SK-N-SH treated with all-trans-retinoic acid at 6 μM for 48 hours (cell line): ENCODE results near the gene CBY3.
A peak's percentile ranks its signal among the peaks of the same experiment; 100 is the strongest.

Experiments
- ARNTL ChIP-seq: fragments of 450-650 bp; formaldehyde crosslinking; IDR thresholded peaks from 2 replicates; pipeline ENCODE4 v1.5.0; 2020; ENCODE audit warnings: low read depth, mild to moderate bottlenecking, moderate library complexity, borderline replicate concordance
- CSDC2 ChIP-seq: fragments of 250-450 bp; sonication (Bioruptor Pico); IDR thresholded peaks from 2 replicates; pipeline ENCODE4 v1.5.0; 2020; ENCODE audit warnings: mild to moderate bottlenecking, moderate library complexity
- CSRNP3 ChIP-seq: fragments of 250-450 bp; sonication (Bioruptor Pico); IDR thresholded peaks from 2 replicates; pipeline ENCODE4 v1.5.1; 2021; ENCODE audit warnings: mild to moderate bottlenecking, moderate library complexity
- ESRRG ChIP-seq: fragments of 250-450 bp; sonication (Bioruptor Pico); IDR thresholded peaks from 2 replicates; pipeline ENCODE4 v1.6.1; 2021; ENCODE audit warnings: mild to moderate bottlenecking
- OSR1 ChIP-seq: fragments of 250-450 bp; sonication (Bioruptor Pico); IDR thresholded peaks from 2 replicates; pipeline ENCODE4 v1.8.0; 2022; ENCODE audit warnings: moderate library complexity, mild to moderate bottlenecking, inconsistent platforms
- PATZ1 ChIP-seq: fragments of 250-450 bp; sonication (Bioruptor Pico); IDR thresholded peaks from 2 replicates; pipeline ENCODE4 v1.8.0; 2020; ENCODE audit warnings: mild to moderate bottlenecking, moderate library complexity, borderline replicate concordance
- POU6F1 ChIP-seq: fragments of 250-450 bp; sonication (Bioruptor Pico); IDR thresholded peaks from 2 replicates; pipeline ENCODE4 v1.8.0; 2021; ENCODE audit warnings: low read depth, mild to moderate bottlenecking, moderate library complexity, borderline replicate concordance
- PPARA ChIP-seq: fragments of 250-450 bp; sonication (Bioruptor Pico); IDR thresholded peaks from 2 replicates; pipeline ENCODE4 v1.5.0; 2020; ENCODE audit warnings: mild to moderate bottlenecking, borderline replicate concordance
- RARB ChIP-seq: fragments of 250-450 bp; sonication (Bioruptor Pico); IDR thresholded peaks from 2 replicates; pipeline ENCODE4 v1.8.0; 2021; ENCODE audit warnings: mild to moderate bottlenecking, moderate library complexity
- TSHZ2 ChIP-seq: fragments of 250-450 bp; sonication (Bioruptor Pico); IDR thresholded peaks from 2 replicates; pipeline ENCODE4 v1.5.0; 2020; ENCODE audit warnings: mild to moderate bottlenecking, moderate library complexity
- ZFP3 ChIP-seq: fragments of 250-450 bp; sonication (Bioruptor Pico); IDR thresholded peaks from 2 replicates; pipeline ENCODE4 v1.5.0; 2020; ENCODE audit warnings: mild to moderate bottlenecking, moderate library complexity
- ZFP30 ChIP-seq: fragments of 450-650 bp; formaldehyde crosslinking; IDR thresholded peaks from 2 replicates; pipeline ENCODE4 v1.5.0; 2022; ENCODE audit warnings: mild to moderate bottlenecking, moderate library complexity
- ZNF565 ChIP-seq: fragments of 450-650 bp; formaldehyde crosslinking; conservative IDR thresholded peaks from 2 replicates; pipeline ENCODE4 v1.5.0; 2020; ENCODE audit warnings: low read depth, mild to moderate bottlenecking, moderate library complexity
- ZNF70 ChIP-seq: fragments of 450-650 bp; formaldehyde crosslinking; IDR thresholded peaks from 2 replicates; pipeline ENCODE4 v1.5.0; 2020; ENCODE audit warnings: mild to moderate bottlenecking, moderate library complexity

- 0 out of 2 replicates have a peak, but pooled peaks have one; percentile 8 for TF ChIP-seq ZNF70 (CRISPR knock-in tag)
- TF ChIP-seq TSHZ2, result no peak
- no peak for TF ChIP-seq ARNTL (CRISPR knock-in tag)
- no peak for TF ChIP-seq PPARA (CRISPR knock-in tag)
- TF ChIP-seq CSDC2 (CRISPR knock-in tag), result no peak
- TF ChIP-seq ZFP3, result no peak
- TF ChIP-seq ZFP30 (CRISPR knock-in tag), result no peak
- TF ChIP-seq RARB, result no peak
- no peak for TF ChIP-seq ESRRG
- TF ChIP-seq POU6F1, result no peak
- TF ChIP-seq OSR1 (CRISPR knock-in tag), result no peak
- no peak for TF ChIP-seq PATZ1 (CRISPR knock-in tag)
- no peak for TF ChIP-seq CSRNP3 (CRISPR knock-in tag)
- TF ChIP-seq ZNF565 (CRISPR knock-in tag), result no peak
Observed at GRCh38 chr5:179678223-179679013, 2.4 kb downstream of the CBY3 start.
